Neural progenitor cell (in vitro differentiated cells): Measurements from ENCODE around the gene SPTA1. TPM values are rescaled to one million over a fixed set of nuclear protein-coding genes. Genes with fewer than 3 reads are reported as not detected.

Experiments used
- DNase-seq: peaks from one replicate; pipeline ENCODE4 v3.0.0-alpha.2; 2016; ENCODE audit warnings: low spot score
- H2AFZ ChIP-seq: fragments of 200-600 bp; sonication (generic); replicated peaks from 2 replicates; pipeline ENCODE4 v1.6.1; 2016; ENCODE audit warnings: antibody characterized with exemption
- H3F3A ChIP-seq: fragments of 200-600 bp; sonication (generic); 2 replicates; pipeline ENCODE4 v1.6.1; 2016; ENCODE audit warnings: antibody characterized with exemption, low read depth
- H3K27ac ChIP-seq: fragments of 200-600 bp; sonication (generic); 2 replicates; pipeline ENCODE4 v1.5.1; 2016; ENCODE audit warnings: mild to moderate bottlenecking
- H3K27me3 ChIP-seq: fragments of 200-600 bp; sonication (generic); 2 replicates; pipeline ENCODE4 v1.6.1; 2016; ENCODE audit warnings: mild to moderate bottlenecking, moderate library complexity
- H3K36me3 ChIP-seq: fragments of 200-600 bp; sonication (generic); 2 replicates; pipeline ENCODE4 v1.5.1; 2016
- H3K4me1 ChIP-seq: fragments of 200-600 bp; sonication (generic); 2 replicates; pipeline ENCODE4 v1.6.1; 2016; ENCODE audit warnings: mixed run types
- H3K4me2 ChIP-seq: fragments of 200-600 bp; sonication (generic); 2 replicates; pipeline ENCODE4 v1.6.1; 2016
- H3K4me3 ChIP-seq: fragments of 200-600 bp; sonication (generic); 2 replicates; pipeline ENCODE4 v1.5.1; 2016
- H3K79me2 ChIP-seq: fragments of 200-600 bp; sonication (generic); 2 replicates; pipeline ENCODE4 v1.6.1; 2016; ENCODE audit warnings: low read depth
- H3K9ac ChIP-seq: fragments of 200-600 bp; sonication (generic); 2 replicates; pipeline ENCODE4 v1.6.1; 2016
- H3K9me3 ChIP-seq: fragments of 200-600 bp; sonication (generic); 2 replicates; pipeline ENCODE4 v1.5.1; 2016; ENCODE audit warnings: low read depth
- H4K20me1 ChIP-seq: fragments of 200-600 bp; sonication (generic); 2 replicates; pipeline ENCODE4 v1.6.1; 2016; ENCODE audit warnings: low read depth
- H3K27ac Mint-ChIP-seq: 3 replicates; pipeline ENCODE4 v1.8.0; 2021; ENCODE audit warnings: mixed read lengths
- H3K27me3 Mint-ChIP-seq: 2 replicates; pipeline ENCODE4 v1.8.0; 2022; ENCODE audit warnings: low read depth, mild to moderate bottlenecking, inconsistent platforms, moderate library complexity, mixed read lengths; ENCODE audit not compliant: insufficient read depth
- H3K36me3 Mint-ChIP-seq: 3 replicates; pipeline ENCODE4 v1.8.0; 2021; ENCODE audit warnings: mixed read lengths
- H3K4me1 Mint-ChIP-seq: 3 replicates; pipeline ENCODE4 v1.8.0; 2021; ENCODE audit warnings: mixed read lengths
- H3K4me3 Mint-ChIP-seq: 3 replicates; pipeline ENCODE4 v1.8.0; 2021; ENCODE audit warnings: mild to moderate bottlenecking, moderate library complexity, mixed read lengths
- H3K9me3 Mint-ChIP-seq: 3 replicates; pipeline ENCODE4 v1.8.0; 2020; ENCODE audit warnings: mixed read lengths
- CTCF ChIP-seq: fragments of 200-600 bp; sonication (generic); IDR thresholded peaks from 2 replicates; pipeline ENCODE4 v1.5.1; 2017; ENCODE audit warnings: antibody characterized with exemption, mild to moderate bottlenecking
- EZH2 ChIP-seq: fragments of 200-600 bp; sonication (generic); IDR thresholded peaks from 2 replicates; pipeline ENCODE4 v1.6.1; 2017; ENCODE audit warnings: antibody characterized with exemption, mild to moderate bottlenecking, moderate library complexity
- EZH2phosphoT487 ChIP-seq: fragments of 200-600 bp; sonication (generic); IDR thresholded peaks from 2 replicates; pipeline ENCODE4 v1.6.1; 2017; ENCODE audit warnings: antibody characterized with exemption
- total RNA-seq: library from RNA; depleted of rRNA; stranded (reverse); fragments of >200 nt; gene quantifications from 2 replicates; pipeline ENCODE4 v1.2.3, GENCODE V29; 2015; ENCODE audit warnings: low replicate concordance

Gene SPTA1
- total RNA-seq, 1 donor from 2014 or later: not detected

- no peaks in the 10 kb centered on the region for H3F3A ChIP-seq
- Mint-ChIP-seq H3K9me3 (no peaks in the 10 kb centered on the region), H3K36me3 (no peaks in the 10 kb centered on the region), H3K27ac (no peak overlapping the region), H3K27me3 (no peaks in the 10 kb centered on the region), H3K4me1 (no peaks in the 10 kb centered on the region), H3K4me3 (no peak overlapping the region)
- H3K4me3 ChIP-seq: no peak overlapping the region
- no peaks in the 10 kb centered on the region for H3K4me1 ChIP-seq
- H3K9ac ChIP-seq: no peak overlapping the region
- no peak overlapping the region for H3K27ac ChIP-seq
- H3K4me2 ChIP-seq: no peak overlapping the region
- no peak for DNase-seq
- no peaks in the 10 kb centered on the region for H3K36me3 ChIP-seq
- no peaks in the 10 kb centered on the region for H3K27me3 ChIP-seq
- TF ChIP-seq CTCF (no peak), EZH2 (no peak), EZH2phosphoT487 (no peak)
- no peak overlapping the region for H2AFZ ChIP-seq
- no peaks in the 10 kb centered on the region for H3K79me2 ChIP-seq
- no peaks in the 10 kb centered on the region for H4K20me1 ChIP-seq
- no peaks in the 10 kb centered on the region for H3K9me3 ChIP-seq
These were observed 121.9 kb downstream of the SPTA1 start for GRCh38 chr1:158564608-158565007.

- no peaks in the 10 kb centered on the region for H3K9me3 ChIP-seq
- no peaks in the 10 kb centered on the region for H3F3A ChIP-seq
- H3K27ac Mint-ChIP-seq: no peak overlapping the region
- DNase-seq: no peak
- no peaks in the 10 kb centered on the region for H3K36me3 ChIP-seq
- H3K4me3 Mint-ChIP-seq: no peak overlapping the region
- TF ChIP-seq CTCF: no peak
- TF ChIP-seq EZH2phosphoT487: no peak
- no peaks in the 10 kb centered on the region for H3K4me1 ChIP-seq
- no peak overlapping the region for H3K27ac ChIP-seq
- H3K79me2 ChIP-seq: no peaks in the 10 kb centered on the region
- no peaks in the 10 kb centered on the region for H3K36me3 Mint-ChIP-seq
- H4K20me1 ChIP-seq: no peaks in the 10 kb centered on the region
- no peak overlapping the region for H3K4me3 ChIP-seq
- no peak overlapping the region for H3K9ac ChIP-seq
- no peaks in the 10 kb centered on the region for H3K27me3 Mint-ChIP-seq
- H3K4me2 ChIP-seq: no peak overlapping the region
- no peaks in the 10 kb centered on the region for H3K4me1 Mint-ChIP-seq
- H2AFZ ChIP-seq: no peak overlapping the region
- H3K27me3 ChIP-seq: no peaks in the 10 kb centered on the region
- no peaks in the 10 kb centered on the region for H3K9me3 Mint-ChIP-seq
These were observed 122.7 kb downstream of the SPTA1 start for GRCh38 chr1:158563853-158564252.

Other genes with a start within 250 kb of the SPTA1 start
- gene OR10K1, start 224.9 kb downstream of the SPTA1 start, total RNA-seq: 0.06 TPM in 1 of 2 replicates, not detected in the other
- not detected in 2 replicates for gene OR10R2, start 214.5 kb downstream of the SPTA1 start, total RNA-seq
- gene OR6Y1, start 132.3 kb downstream of the SPTA1 start, total RNA-seq: not detected in 2 replicates
- not detected in 2 replicates for gene OR6P1, start 116.1 kb downstream of the SPTA1 start, total RNA-seq
- gene OR10X1, start 106.8 kb downstream of the SPTA1 start, total RNA-seq: not detected in 2 replicates
- gene OR10Z1, start 81.4 kb downstream of the SPTA1 start, total RNA-seq: not detected in 2 replicates
- not detected in 2 replicates for gene OR6K2, start 13.9 kb upstream of the SPTA1 start, total RNA-seq
- gene OR6K3, start 34.0 kb upstream of the SPTA1 start, total RNA-seq: not detected in 2 replicates
- gene OR6K6, start 68.0 kb upstream of the SPTA1 start, total RNA-seq: not detected in 2 replicates
- gene OR6N1, start 85.5 kb upstream of the SPTA1 start, total RNA-seq: not detected in 2 replicates
- gene OR6N2, start 94.5 kb upstream of the SPTA1 start, total RNA-seq: not detected in 2 replicates
- not detected in 2 replicates for gene MNDA, start 144.6 kb upstream of the SPTA1 start, total RNA-seq
- gene PYHIN1, start 244.8 kb upstream of the SPTA1 start, total RNA-seq: not detected in 2 replicates